HG03354 (cell line): ENCODE results near the gene EDIL3.
A peak's percentile ranks its signal among the peaks of the same experiment; 100 is the strongest.

Experiments used
- ATAC-seq: cut with Tn5 transposase; IDR thresholded peaks from one replicate; pipeline ENCODE4 v1.9.1; 2021; ENCODE audit warnings: mild to moderate bottlenecking; ENCODE audit not compliant: unreplicated experiment, poor library complexity, severe bottlenecking

EDIL3 gene

GRCh38 chr5:83927140-83927733 lies 457.4 kb downstream of the EDIL3 start:
- peak; percentile 76 for ATAC-seq

GRCh38 chr5:83925955-83926337 lies 458.7 kb downstream of the EDIL3 start:
- no peak for ATAC-seq

GRCh38 chr5:83925321-83925954 lies 459.2 kb downstream of the EDIL3 start:
- no peak for ATAC-seq

GRCh38 chr5:83924891-83925290 lies 459.8 kb downstream of the EDIL3 start:
- ATAC-seq: no peak

- ATAC-seq: no peak
These were observed 460.5 kb downstream of the EDIL3 start for GRCh38 chr5:83924171-83924570.

GRCh38 chr5:83922699-83923098 lies 462.0 kb downstream of the EDIL3 start:
- no peak for ATAC-seq

- ATAC-seq: no peak
These were observed 462.9 kb downstream of the EDIL3 start for GRCh38 chr5:83921666-83922193.

- ATAC-seq: no peak
These were observed 465.3 kb downstream of the EDIL3 start for GRCh38 chr5:83919071-83920041.

- ATAC-seq: no peak
These were observed 467.3 kb downstream of the EDIL3 start for GRCh38 chr5:83917261-83917908.

- ATAC-seq: no peak
These were observed 469.8 kb downstream of the EDIL3 start for GRCh38 chr5:83914662-83915418.

GRCh38 chr5:83914199-83914598 lies 470.5 kb downstream of the EDIL3 start:
- no peak for ATAC-seq

GRCh38 chr5:83913593-83913992 lies 471.1 kb downstream of the EDIL3 start:
- ATAC-seq: no peak

- no peak for ATAC-seq
These were observed 473.2 kb downstream of the EDIL3 start for GRCh38 chr5:83911367-83911919.

- ATAC-seq: no peak
These were observed 484.4 kb downstream of the EDIL3 start for GRCh38 chr5:83900306-83900705.

- no peak for ATAC-seq
These were observed 485.2 kb downstream of the EDIL3 start for GRCh38 chr5:83899326-83899970.

GRCh38 chr5:83895860-83896259 lies 488.8 kb downstream of the EDIL3 start:
- ATAC-seq: no peak

- no peak for ATAC-seq
These were observed 493.4 kb downstream of the EDIL3 start for GRCh38 chr5:83891261-83891660.
